Measurements from ENCODE around the gene AJAP1. TPM values are rescaled to one million over a fixed set of nuclear protein-coding genes. Genes with fewer than 3 reads are reported as not detected.
A peak's percentile ranks its signal among the peaks of the same experiment; 100 is the strongest.

Gene AJAP1
- total and polyA plus RNA-seq, 12 donors = 0.07 to 2.2 (median 0.44) TPM

GRCh38 chr1:4801192-4801924 lies 146.9 kb downstream of the AJAP1 start:
- intact Hi-C loops (cut with DNase I) = no loop called here

GRCh38 chr1:4802024-4802423 lies 147.6 kb downstream of the AJAP1 start:
- DNase-seq = no peak
- H3K36me3 ChIP-seq (replicated peaks in 1 of 2) = no peaks in the 10 kb centered on the region
- H3K4me3 ChIP-seq = no peak overlapping the region
- no peak overlapping the region for H3K27ac ChIP-seq
- no peaks in the 10 kb centered on the region for H3K9me3 ChIP-seq (replicated peaks in 1 of 3)
- TF ChIP-seq POLR2A (IDR thresholded peaks at IDR 0.05) = no peak
- TF ChIP-seq CTCF (IDR thresholded peaks at IDR 0.05) = no peak
- no peaks in the 10 kb centered on the region for H3K4me1 ChIP-seq (replicated peaks in 1 of 2)
- peaks cover 10% of the 10 kb centered on the region for H3K27me3 ChIP-seq
- intact Hi-C loops (cut with DNase I) = no loop called here
- WGBS, 4 donors = 74 to 81% (median 79%) methylated on average over 6 of the region's 6 CpGs

More at GRCh38 chr1:4801192-4801924, 146.9 kb downstream of the AJAP1 start:
- Histone ChIP-seq H3K9me3 (replicated peaks in 1 of 3) (no peaks in the 10 kb centered on the region), H3K27me3 (peaks cover 10% of the 10 kb centered on the region), H3K4me3 (no peak overlapping the region), H3K4me1 (replicated peaks in 1 of 2) (no peaks in the 10 kb centered on the region), H3K27ac (no peak overlapping the region), H3K36me3 (replicated peaks in 1 of 2) (no peaks in the 10 kb centered on the region)
- peak in 5 of 7 donors; percentile 4 to 66 (median 29) for DNase-seq
- 63 to 86% (median 72%) methylated on average over 8 to 14 of the region's 14 CpGs for WGBS, 4 donors
- TF ChIP-seq POLR2A (IDR thresholded peaks at IDR 0.05) = no peak

- no peaks in the 10 kb centered on the region for H3K4me1 ChIP-seq (replicated peaks in 1 of 2)
- no peaks in the 10 kb centered on the region for H3K36me3 ChIP-seq (replicated peaks in 1 of 2)
- no peak for TF ChIP-seq CTCF (IDR thresholded peaks at IDR 0.05)
- TF ChIP-seq POLR2A (IDR thresholded peaks at IDR 0.05) = no peak
- H3K9me3 ChIP-seq (replicated peaks in 1 of 3) = no peaks in the 10 kb centered on the region
- intact Hi-C loops (cut with DNase I) = no loop called here
- H3K4me3 ChIP-seq = no peak overlapping the region
- no peak overlapping the region for H3K27ac ChIP-seq
- peaks cover 10% of the 10 kb centered on the region for H3K27me3 ChIP-seq
- DNase-seq = no peak
Observed at GRCh38 chr1:4803335-4803734, 148.9 kb downstream of the AJAP1 start.

- TF ChIP-seq CTCF (IDR thresholded peaks at IDR 0.05) (no peak), POLR2A (IDR thresholded peaks at IDR 0.05) (no peak)
- 37 to 54% (median 46%) methylated on average over 2 of the region's 2 CpGs for WGBS, 4 donors
- DNase-seq = no peak
- Histone ChIP-seq H3K36me3 (replicated peaks in 1 of 2) (no peaks in the 10 kb centered on the region), H3K4me3 (no peak overlapping the region), H3K4me1 (replicated peaks in 1 of 2) (no peaks in the 10 kb centered on the region), H3K27me3 (peaks cover 10% of the 10 kb centered on the region), H3K27ac (no peak overlapping the region), H3K9me3 (replicated peaks in 1 of 3) (no peaks in the 10 kb centered on the region)
- intact Hi-C loops (cut with DNase I) = no loop called here
Observed at GRCh38 chr1:4805987-4806386, 151.6 kb downstream of the AJAP1 start.

GRCh38 chr1:4820543-4820942 lies 166.1 kb downstream of the AJAP1 start:
- Histone ChIP-seq H3K27me3 (no peaks in the 10 kb centered on the region), H3K4me3 (no peak overlapping the region), H3K9me3 (replicated peaks in 1 of 3) (no peaks in the 10 kb centered on the region), H3K36me3 (replicated peaks in 1 of 2) (no peaks in the 10 kb centered on the region), H3K4me1 (replicated peaks in 1 of 2) (no peaks in the 10 kb centered on the region), H3K27ac (no peak overlapping the region)
- DNase-seq = no peak
- TF ChIP-seq POLR2A (IDR thresholded peaks at IDR 0.05) = no peak
- TF ChIP-seq CTCF (IDR thresholded peaks at IDR 0.05) = no peak
- 89 to 92% (median 90%) methylated on average over 1 of the region's 1 CpG for WGBS, 4 donors
- intact Hi-C loops (cut with DNase I) = no loop called here
